Heart right ventricle (tissue), 16 donors: ENCODE measurements around the gene TCF7L2. TPM values are rescaled to one million over a fixed set of nuclear protein-coding genes. Genes with fewer than 3 reads are reported as not detected.
A peak's percentile ranks its signal among the peaks of the same experiment; 100 is the strongest.

Experiments
- ATAC-seq, 8 donors: fragments of 200-7000 bp; cut with Tn5 transposase; one replicate each; pipeline ENCODE4 v1.9.1; 2020; ENCODE audit warnings: mild to moderate bottlenecking in 8 of 8, moderate library complexity in 8 of 8, moderate number of reproducible peaks in 1 of 8
- DNase-seq, 2 donors: peaks; one replicate each; pipeline ENCODE4 v3.0.0-alpha.2; 2020
- H3K27ac ChIP-seq, 10 donors: fragments of 200-600 bp; sonication (generic) in 2 of 10; one replicate each; pipeline versions ENCODE4 v1.5.0 to v1.8.0; 2020 to 2022; ENCODE audit warnings: mild to moderate bottlenecking in 3 of 10
- H3K27me3 ChIP-seq, 7 donors: fragments of 200-600 bp; one replicate each; pipeline ENCODE4 v1.8.0; 2021 to 2022; ENCODE audit warnings: mild to moderate bottlenecking in 2 of 7
- H3K36me3 ChIP-seq, 9 donors: fragments of 200-600 bp; sonication (generic) in 1 of 9; one replicate each; pipeline versions ENCODE4 v1.5.0 to v1.8.0; 2020 to 2022; ENCODE audit warnings: mild to moderate bottlenecking in 2 of 9
- H3K4me1 ChIP-seq, 9 donors: fragments of 200-600 bp; sonication (generic) in 1 of 9; one replicate each; pipeline versions ENCODE4 v1.5.0 to v1.8.0; 2020 to 2022; ENCODE audit warnings: mild to moderate bottlenecking in 4 of 9
- H3K4me3 ChIP-seq, 10 donors: fragments of 200-600 bp; sonication (generic) in 2 of 10; one replicate each; pipeline versions ENCODE4 v1.5.0 to v1.8.0; 2020 to 2022; ENCODE audit warnings: mild to moderate bottlenecking in 7 of 10, moderate library complexity in 2 of 10
- H3K9me3 ChIP-seq, 11 donors: fragments of 200-600 bp in 10 of 11; sonication (generic) in 2 of 11; one replicate each; pipeline versions ENCODE4 v1.5.0 to v1.8.0; 2013 to 2022; ENCODE audit warnings: mild to moderate bottlenecking in 2 of 11, control low read depth in 1 of 11, moderate library complexity in 1 of 11
- CTCF ChIP-seq, 9 donors: fragments of 200-600 bp; sonication (generic) in 2 of 9; IDR thresholded peaks; one replicate each; pipeline versions ENCODE4 v1.5.0 to v1.8.0; 2021 to 2022; ENCODE audit warnings: antibody characterized with exemption in 9 of 9, mild to moderate bottlenecking in 5 of 9, moderate library complexity in 1 of 9
- WGBS, 2 donors: extraction: QIAGEN DNeasy Blood & Tissue Kit; methylation state at CpG; one replicate each; pipeline ENCODE4 v1.1.7; 2013; ENCODE audit warnings: inconsistent platforms in 1 of 2; 5-methylcytosine and 5-hydroxymethylcytosine counted together
- intact Hi-C, 10 donors: fragments of 100-400 bp; cut with DNase I; formaldehyde crosslinking; loops; one replicate each; pipeline versions ENCODE4 v1.11.1 to v1.14.2; 2022
- polyA plus RNA-seq, 2 donors: library from polyadenylated mRNA; stranded (reverse); fragments of 200-250 nt; gene quantifications; one replicate each; pipeline ENCODE4 v1.2.3, GENCODE V29; 2013
- total RNA-seq, 10 donors: library from RNA; stranded (reverse); fragmentation: NEBNext Ultra II Directional in 3 of 10; extraction: Animal tissue kit (Norgen Biotek cat#: 25700) in 3 of 10; gene quantifications; one replicate each; pipeline versions ENCODE4 v1.2.1 to v1.2.4, GENCODE V29; 2021 to 2023
- donor health status: Arrhythmogenic right ventricular cardiomyopathy.
- donor health status: ischemic (EF 13 %, LVEDD 7.1; RV severe dilation, severe dysfunction).
- donor health status: healthy with polysubstance abuse.
- donor health status: DM: no; HTN: yes; CAD: no.
- donor health status: DM: no; HTN: no; CAD: no.
- donor health status: ischemic (EF 25% LVEDD 6.9; RV normal size, moderate dysfunction).
- donor health status: ischemic (EF 25% LVEDD 5.7; RV mildly dilated, moderate dysfunction).
- donor health status: healthy.
- donor health status: DM: yes; HTN: yes; CAD: no.
- donor health status: Ischemic cardiomyopathy.
- donor health status: ischemic (EF 35%, LVEDD 5.7; RV mildly dilated, moderate dysfunction).
- donor health status: nonischemic (EF 11% LVEDD 7.7; RV severe dilation, severe dysfunction).
- donor health status: DM: yes; HTN: yes; CAD: no.
- donor health status: PGD.
- donor health status: ischemic (EF 29% LVEDD 5.4; RV normal size, mild dysfunction).
- donor health status: nonischemic (EF 23%, LVEDD 6.1; RV moderate dilation, normal function).

TCF7L2 gene
- total and polyA plus RNA-seq, 12 donors = 3.6 to 15.8 (median 11.8) TPM

DNA sequence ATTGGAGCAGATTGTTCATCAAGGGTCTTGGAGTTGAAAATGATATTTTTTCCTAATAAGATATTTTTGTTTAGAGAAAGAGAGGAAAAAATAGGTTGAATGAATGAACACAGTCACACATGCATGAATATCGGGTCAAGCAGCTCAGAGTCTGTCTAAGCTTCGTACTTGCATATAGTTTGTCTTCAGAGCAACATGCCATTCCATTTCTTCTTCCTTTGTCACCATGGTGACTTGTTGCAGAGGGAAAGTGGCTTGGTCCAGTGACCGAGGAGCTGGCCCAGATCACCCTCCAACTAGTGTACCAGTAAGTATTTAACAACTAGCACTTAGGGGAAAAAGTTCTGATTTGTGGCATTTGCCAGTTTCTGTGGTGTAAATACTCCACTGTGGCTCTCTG lies 232.1 kb downstream of the TCF7L2 start:
- peaks cover 0 to 34% (median 4%) of the 10 kb centered on the region in 9 donors for H3K4me1 ChIP-seq
- no peaks in the 10 kb centered on the region for H3K27me3 ChIP-seq
- ATAC-seq = no peak
- WGBS, 2 donors = 98 to 100% methylated on average over 3 of the region's 3 CpGs
- no peak for DNase-seq
- H3K27ac ChIP-seq = no peak overlapping the region
- no peak overlapping the region for H3K4me3 ChIP-seq
- intact Hi-C loops = loop anchor here in 1 of 10 donors (5.0 kb wide), 1 partner anchor 45 kb away; no protein-coding TSS in a partner anchor
- TF ChIP-seq CTCF (IDR thresholded peaks at IDR 0.05) = no peak
- H3K36me3 ChIP-seq = no peaks in the 10 kb centered on the region
- no peaks in the 10 kb centered on the region for H3K9me3 ChIP-seq

DNA sequence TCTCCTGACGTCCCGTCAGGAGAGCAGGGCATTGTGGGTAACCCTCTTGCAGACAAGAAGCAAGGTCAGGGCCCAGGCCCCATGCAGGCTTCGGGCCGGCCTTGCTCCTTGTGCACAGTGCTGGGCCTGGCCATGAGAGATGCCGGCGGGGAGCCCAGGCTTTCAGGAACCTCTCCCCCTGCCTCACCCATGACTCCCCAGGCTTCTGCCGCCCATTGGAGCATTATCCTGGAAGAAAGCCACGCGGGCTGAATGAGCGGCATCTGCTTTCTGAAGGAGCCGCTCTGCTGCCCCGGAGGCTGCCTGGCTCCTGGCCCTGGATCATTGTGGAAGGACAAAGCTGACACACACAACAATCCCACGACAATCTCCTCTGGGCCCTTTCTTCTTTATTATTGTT lies 233.5 kb downstream of the TCF7L2 start:
- 87 to 89% methylated on average over 12 to 13 of the region's 13 CpGs for WGBS, 2 donors
- H3K4me3 ChIP-seq = no peak overlapping the region
- H3K27ac ChIP-seq = no peak overlapping the region
- intact Hi-C loops = loop anchor here in 1 of 10 donors (5.0 kb wide), 1 partner anchor 44 kb away; no protein-coding TSS in a partner anchor
- ATAC-seq (no peak), DNase-seq (no peak)
- no peaks in the 10 kb centered on the region for H3K9me3 ChIP-seq
- no peaks in the 10 kb centered on the region for H3K27me3 ChIP-seq
- H3K36me3 ChIP-seq = no peaks in the 10 kb centered on the region
- H3K4me1 ChIP-seq = peaks cover 0 to 27% (median 9%) of the 10 kb centered on the region in 9 donors
- no peak for TF ChIP-seq CTCF (IDR thresholded peaks at IDR 0.05)

- no peaks in the 10 kb centered on the region for H3K36me3 ChIP-seq
- intact Hi-C loops = no loop called here
- no peak for TF ChIP-seq CTCF (IDR thresholded peaks at IDR 0.05)
- H3K27me3 ChIP-seq = no peaks in the 10 kb centered on the region
- no peak overlapping the region for H3K27ac ChIP-seq
- ATAC-seq = peak; percentile 38 to 83 (median 76)
- no peaks in the 10 kb centered on the region for H3K9me3 ChIP-seq
- peaks cover 0 to 12% (median 7%) of the 10 kb centered on the region in 9 donors for H3K4me1 ChIP-seq
- H3K4me3 ChIP-seq = no peak overlapping the region
- peak; percentile 55 to 84 for DNase-seq
- 26 to 32% methylated on average over 10 of the region's 10 CpGs for WGBS, 2 donors
These were observed 237.2 kb downstream of the TCF7L2 start for GRCh38 chr10:113187063-113187777.

DNA sequence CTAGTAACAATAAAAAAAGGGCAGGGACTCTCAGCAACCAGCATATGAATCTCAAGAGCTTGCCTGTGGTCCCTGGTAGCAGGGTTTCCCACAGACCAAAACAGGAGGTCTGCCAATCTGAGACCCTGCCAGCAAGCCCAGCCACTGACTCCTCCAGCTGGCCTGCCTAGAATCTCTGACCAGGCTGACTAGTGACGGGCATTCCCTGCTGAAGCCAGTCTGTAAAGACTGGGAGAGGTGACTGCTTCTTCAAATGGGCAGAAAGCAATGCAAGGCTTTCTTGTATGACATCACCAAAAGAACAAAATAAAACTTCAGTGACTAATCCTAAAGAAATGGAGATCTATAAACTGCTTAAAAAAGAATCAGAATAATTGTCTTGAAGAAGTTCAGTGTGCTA lies 249.4 kb downstream of the TCF7L2 start:
- intact Hi-C loops = no loop called here
- DNase-seq = no peak
- Histone ChIP-seq H3K36me3 (no peaks in the 10 kb centered on the region), H3K4me1 (no peaks in the 10 kb centered on the region), H3K4me3 (no peak overlapping the region), H3K9me3 (peaks cover 0 to 26% (median 7%) of the 10 kb centered on the region in 11 donors), H3K27me3 (no peaks in the 10 kb centered on the region), H3K27ac (no peak overlapping the region)
- WGBS, 2 donors = 83 to 90% methylated on average over 1 of the region's 1 CpG
- no peak for ATAC-seq
- no peak for TF ChIP-seq CTCF (IDR thresholded peaks at IDR 0.05)
